Calu3 (cell line): ENCODE results near the gene CUEDC1. TPM values are rescaled to one million over a fixed set of nuclear protein-coding genes. Genes with fewer than 3 reads are reported as not detected.

Experiments
- BruUV-seq: library from RNA; stranded (reverse); fragments of 400-500 nt; replicated peaks from 2 replicates; lab custom pipeline; 2021; lab: Mats Ljungman, UMichigan
- CTCF ChIA-PET: fragments of 300-600 bp; sonication (Branson Sonifier 250); formaldehyde crosslinking; loops from one replicate; lab custom pipeline; 2022; ENCODE audit warnings: antibody characterized with exemption; lab: Charles Lee
- DNase-seq: peaks from one replicate; pipeline ENCODE4 v3.0.0; 2022
- H3K27ac Mint-ChIP-seq: one replicate; pipeline ENCODE4 v1.8.0; 2022; ENCODE audit warnings: mixed read lengths; ENCODE audit not compliant: unreplicated experiment
- H3K27me3 Mint-ChIP-seq: one replicate; pipeline ENCODE4 v1.8.0; 2022; ENCODE audit warnings: mixed read lengths; ENCODE audit not compliant: unreplicated experiment
- H3K36me3 Mint-ChIP-seq: one replicate; pipeline ENCODE4 v1.8.0; 2022; ENCODE audit warnings: mild to moderate bottlenecking, moderate library complexity, mixed read lengths; ENCODE audit not compliant: insufficient read depth, unreplicated experiment
- H3K4me1 Mint-ChIP-seq: one replicate; pipeline ENCODE4 v1.8.0; 2022; ENCODE audit warnings: mild to moderate bottlenecking, low read depth, mixed read lengths; ENCODE audit not compliant: unreplicated experiment
- H3K4me3 Mint-ChIP-seq: one replicate; pipeline ENCODE4 v1.8.0; 2022; ENCODE audit warnings: mild to moderate bottlenecking, low read depth, moderate library complexity, mixed read lengths; ENCODE audit not compliant: unreplicated experiment
- H3K9me3 Mint-ChIP-seq: one replicate; pipeline ENCODE4 v1.8.0; 2022; ENCODE audit warnings: low read depth, mixed read lengths; ENCODE audit not compliant: unreplicated experiment
- intact Hi-C: fragments of 100-400 bp; cut with micrococcal nuclease; formaldehyde crosslinking; loops from one replicate; pipeline ENCODE4 v1.10.0; 2022; ENCODE audit not compliant: unreplicated experiment
- total RNA-seq: library from RNA; stranded (reverse); gene quantifications from 2 replicates; pipeline ENCODE4 v1.2.3, GENCODE V29; 2022
- TF ChIP-seq, protein P1 (sequence below): fragments of 200-600 bp; IDR thresholded peaks from one replicate; pipeline ENCODE4 v1.8.0; 2022; ENCODE audit warnings: antibody characterized with exemption; ENCODE audit not compliant: unreplicated experiment

The CUEDC1 gene
- total RNA-seq, 1 experiment from 2014 or later: 30.9 TPM

DNA sequence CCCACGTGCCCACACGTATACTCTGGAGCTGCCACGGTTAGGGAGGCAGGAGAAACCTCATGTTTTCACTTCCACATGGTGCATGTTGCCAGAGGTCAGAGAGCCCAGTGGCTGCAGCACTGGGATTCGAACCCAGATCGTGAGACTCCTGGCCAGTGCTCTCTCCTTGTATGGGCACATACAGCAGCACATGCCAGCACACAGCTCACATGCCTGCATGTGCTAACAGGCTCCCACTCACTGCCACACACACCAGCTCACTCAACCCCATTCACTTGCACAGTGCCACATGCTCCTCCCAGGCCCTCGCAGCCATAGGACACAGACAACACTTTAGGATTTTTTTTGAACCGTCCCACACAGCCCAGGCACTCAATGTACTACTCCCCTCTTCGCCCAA is 55.8 kb downstream of the CUEDC1 start:
- Mint-ChIP-seq H3K36me3 (peaks cover 15% of the 10 kb centered on the region), H3K27me3 (no peaks in the 10 kb centered on the region), H3K4me3 (peak overlapping the region; percentile 21), H3K27ac (peak overlapping the region; percentile 73), H3K4me1 (peaks cover 49% of the 10 kb centered on the region), H3K9me3 (no peaks in the 10 kb centered on the region)
- no peak for DNase-seq
- CTCF ChIA-PET: interaction anchor here (0.7 to 1.9 kb wide), 3 partner anchors 15 to 24 kb away, joined by 3 to 6 read pairs (median 3); no protein-coding TSS in a partner anchor
- TF ChIP-seq, protein P1, sequence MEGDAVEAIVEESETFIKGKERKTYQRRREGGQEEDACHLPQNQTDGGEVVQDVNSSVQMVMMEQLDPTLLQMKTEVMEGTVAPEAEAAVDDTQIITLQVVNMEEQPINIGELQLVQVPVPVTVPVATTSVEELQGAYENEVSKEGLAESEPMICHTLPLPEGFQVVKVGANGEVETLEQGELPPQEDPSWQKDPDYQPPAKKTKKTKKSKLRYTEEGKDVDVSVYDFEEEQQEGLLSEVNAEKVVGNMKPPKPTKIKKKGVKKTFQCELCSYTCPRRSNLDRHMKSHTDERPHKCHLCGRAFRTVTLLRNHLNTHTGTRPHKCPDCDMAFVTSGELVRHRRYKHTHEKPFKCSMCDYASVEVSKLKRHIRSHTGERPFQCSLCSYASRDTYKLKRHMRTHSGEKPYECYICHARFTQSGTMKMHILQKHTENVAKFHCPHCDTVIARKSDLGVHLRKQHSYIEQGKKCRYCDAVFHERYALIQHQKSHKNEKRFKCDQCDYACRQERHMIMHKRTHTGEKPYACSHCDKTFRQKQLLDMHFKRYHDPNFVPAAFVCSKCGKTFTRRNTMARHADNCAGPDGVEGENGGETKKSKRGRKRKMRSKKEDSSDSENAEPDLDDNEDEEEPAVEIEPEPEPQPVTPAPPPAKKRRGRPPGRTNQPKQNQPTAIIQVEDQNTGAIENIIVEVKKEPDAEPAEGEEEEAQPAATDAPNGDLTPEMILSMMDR: no peak
- BruUV-seq: no TSS peak
- intact Hi-C loops: no loop called here

DNA sequence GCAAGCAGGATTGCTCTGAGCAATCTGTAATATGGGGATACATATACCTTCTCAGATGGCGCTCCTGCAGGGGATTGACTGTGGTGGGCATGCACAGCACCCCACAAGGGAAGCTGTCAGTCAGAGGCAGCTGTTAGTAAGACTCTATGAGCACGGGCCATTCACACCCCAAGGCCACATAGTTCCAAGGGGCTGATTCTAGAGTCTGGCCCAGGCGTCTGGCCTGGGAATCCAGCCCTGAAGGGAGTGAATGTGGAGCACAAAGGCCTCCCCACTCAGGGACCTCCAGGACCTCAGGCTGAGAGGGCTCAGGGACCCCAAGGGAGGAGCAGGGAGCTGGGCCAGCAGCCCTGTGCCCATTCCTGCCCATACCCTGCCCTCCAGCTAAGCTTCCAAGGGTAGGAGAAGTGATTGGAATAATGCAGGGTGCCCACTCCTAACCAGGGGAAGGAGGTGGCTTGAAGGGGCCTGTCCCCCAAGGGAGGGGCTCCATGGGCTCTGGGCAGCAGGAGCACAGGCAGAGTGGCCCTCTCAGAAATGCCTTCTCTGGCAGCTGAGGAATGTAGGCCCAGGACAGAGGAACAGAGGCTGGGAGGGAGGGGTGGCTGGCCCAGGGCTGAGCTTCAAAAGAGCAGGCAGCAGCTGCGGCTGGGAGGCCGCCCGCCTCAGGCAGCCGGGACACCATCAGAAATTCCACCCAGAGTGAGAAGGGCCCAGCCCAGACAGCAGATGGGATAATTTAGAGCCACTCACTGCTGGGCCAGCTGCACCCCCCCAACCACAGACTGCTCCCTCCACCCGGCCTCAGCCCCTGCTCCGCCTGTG is 56.5 kb downstream of the CUEDC1 start:
- Mint-ChIP-seq H3K27me3 (no peaks in the 10 kb centered on the region), H3K4me1 (peaks cover 45% of the 10 kb centered on the region), H3K27ac (peak overlapping the region; percentile 73), H3K4me3 (no peak overlapping the region), H3K36me3 (peaks cover 15% of the 10 kb centered on the region), H3K9me3 (no peaks in the 10 kb centered on the region)
- CTCF ChIA-PET: interaction anchor here (1.9 kb wide), 1 partner anchor 19 kb away, joined by 6 read pairs; no protein-coding TSS in a partner anchor
- TF ChIP-seq, protein P1: no peak
- intact Hi-C loops: no loop called here
- DNase-seq: no peak
- BruUV-seq: no TSS peak

DNA sequence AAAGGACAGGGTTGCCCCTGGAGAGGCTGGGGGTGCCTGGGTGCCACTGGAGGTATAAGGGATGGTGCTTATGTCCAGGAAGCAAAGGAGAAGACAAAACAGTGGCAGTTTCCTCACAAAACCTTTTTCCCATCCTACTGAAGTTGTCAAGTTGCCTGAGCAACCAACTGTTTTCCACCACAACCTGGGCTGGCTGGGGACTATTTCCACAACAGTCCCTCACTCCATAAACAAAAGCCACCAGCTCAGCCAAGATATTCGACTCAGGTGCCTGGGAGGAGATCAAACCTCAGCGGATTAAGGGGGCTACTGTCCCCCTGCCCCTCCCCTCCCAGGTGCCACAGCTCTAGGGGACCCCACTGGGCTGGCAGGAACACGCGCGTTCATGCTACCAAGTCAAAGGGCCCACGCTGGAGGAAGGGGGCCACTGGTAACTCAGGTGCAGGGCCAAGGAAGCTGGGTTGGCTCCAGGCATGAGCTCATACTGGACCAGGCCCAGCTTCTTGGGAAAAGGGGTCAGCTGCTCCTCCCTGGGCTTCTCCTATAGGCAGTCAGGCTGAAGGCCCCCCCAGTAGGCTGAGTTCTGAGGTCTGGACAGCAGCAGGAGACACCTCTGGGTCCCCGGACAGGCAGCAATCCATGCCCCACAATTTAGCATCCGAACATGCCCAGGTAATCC is 59.7 kb downstream of the CUEDC1 start:
- TF ChIP-seq, protein P1: no peak
- no peaks in the 10 kb centered on the region for H3K27me3 Mint-ChIP-seq
- intact Hi-C loops: no loop called here
- no peak for DNase-seq
- H3K4me3 Mint-ChIP-seq: no peak overlapping the region
- H3K4me1 Mint-ChIP-seq: peaks cover 56% of the 10 kb centered on the region
- no peak overlapping the region for H3K27ac Mint-ChIP-seq
- H3K36me3 Mint-ChIP-seq: peaks cover 21% of the 10 kb centered on the region
- no peaks in the 10 kb centered on the region for H3K9me3 Mint-ChIP-seq
- no TSS peak for BruUV-seq
- CTCF ChIA-PET: no interaction called here

DNA sequence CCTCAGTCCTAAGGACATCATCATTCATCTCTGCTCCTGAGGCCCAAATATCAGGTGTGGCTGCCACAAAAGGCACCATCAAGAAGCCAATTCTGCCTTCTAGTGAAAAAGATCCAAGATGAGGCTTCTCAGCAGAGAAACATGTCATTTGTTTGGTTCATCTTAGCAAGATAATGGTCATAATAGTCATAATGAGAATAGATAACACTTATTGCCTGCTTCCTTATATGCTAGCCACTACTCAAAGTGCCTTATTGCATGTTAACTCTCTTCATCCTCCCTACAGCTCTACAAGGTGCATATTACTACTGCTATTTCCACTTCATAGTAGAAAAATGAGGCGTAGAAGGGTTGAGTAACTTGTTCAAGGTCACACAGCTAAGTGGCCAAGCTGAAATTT is 60.4 kb downstream of the CUEDC1 start:
- DNase-seq: no peak
- Mint-ChIP-seq H3K9me3 (no peaks in the 10 kb centered on the region), H3K27me3 (no peaks in the 10 kb centered on the region), H3K4me3 (no peak overlapping the region), H3K27ac (no peak overlapping the region), H3K36me3 (peaks cover 21% of the 10 kb centered on the region), H3K4me1 (peaks cover 56% of the 10 kb centered on the region)
- CTCF ChIA-PET: no interaction called here
- intact Hi-C loops: no loop called here
- TF ChIP-seq, protein P1: no peak
- BruUV-seq: no TSS peak
